SIG-M5 (cell line): ENCODE data around the gene ARSB.

Experiments
- DNase-seq: peaks from one replicate; lab custom pipeline; 2025; lab: John Stamatoyannopoulos, UW

ARSB gene

GRCh38 chr5:78804995-78805394, 180.1 kb downstream of the ARSB start:
- DNase-seq, result no peak

GRCh38 chr5:78803941-78804340, 181.2 kb downstream of the ARSB start:
- DNase-seq, result no peak

GRCh38 chr5:78803353-78803752, 181.8 kb downstream of the ARSB start:
- DNase-seq, result no peak

- no peak for DNase-seq
Observed at GRCh38 chr5:78801413-78801812, 183.7 kb downstream of the ARSB start.

GRCh38 chr5:78799266-78800017, 185.7 kb downstream of the ARSB start:
- DNase-seq, result no peak

- no peak for DNase-seq
Observed at GRCh38 chr5:78798673-78799029, 186.5 kb downstream of the ARSB start.

GRCh38 chr5:78797936-78798672, 187.0 kb downstream of the ARSB start:
- DNase-seq, result no peak

GRCh38 chr5:78795757-78796156, 189.4 kb downstream of the ARSB start:
- DNase-seq, result no peak

- DNase-seq, result no peak
Observed at GRCh38 chr5:78794693-78795215, 190.4 kb downstream of the ARSB start.

GRCh38 chr5:78793907-78794662, 191.0 kb downstream of the ARSB start:
- DNase-seq, result no peak

- no peak for DNase-seq
Observed at GRCh38 chr5:78792345-78793055, 192.6 kb downstream of the ARSB start.

GRCh38 chr5:78791501-78792100, 193.5 kb downstream of the ARSB start:
- no peak for DNase-seq

- DNase-seq, result no peak
Observed at GRCh38 chr5:78787783-78788182, 197.3 kb downstream of the ARSB start.

GRCh38 chr5:78785454-78785853, 199.7 kb downstream of the ARSB start:
- DNase-seq, result no peak

GRCh38 chr5:78783434-78784130, 201.5 kb downstream of the ARSB start:
- DNase-seq, result no peak

GRCh38 chr5:78782728-78783127, 202.4 kb downstream of the ARSB start:
- DNase-seq, result no peak

- DNase-seq, result no peak
Observed at GRCh38 chr5:78781611-78782286, 203.4 kb downstream of the ARSB start.

GRCh38 chr5:78779771-78780616, 205.1 kb downstream of the ARSB start:
- no peak for DNase-seq

GRCh38 chr5:78779262-78779661, 205.8 kb downstream of the ARSB start:
- DNase-seq, result no peak
